Esophagus muscularis mucosa (tissue), 3 donors: ENCODE data around the gene CALD1.

Experiments
- CTCF ChIP-seq, 3 experiments: fragments of 200-600 bp in 2 of 3; fragments of 450-650 bp in 1 of 3; sonication (generic) in 2 of 3; IDR thresholded peaks; one replicate each; pipeline ENCODE4 v1.5.1; 2017 to 2019; ENCODE audit warnings: antibody characterized with exemption in 3 of 3, mild to moderate bottlenecking in 2 of 3, moderate library complexity in 1 of 3
- POLR2AphosphoS5 ChIP-seq, 2 donors: sonication (generic); formaldehyde crosslinking; IDR thresholded peaks; one replicate each; pipeline ENCODE4 v1.6.1; 2017; ENCODE audit warnings: antibody characterized with exemption in 2 of 2

- TF ChIP-seq POLR2AphosphoS5 (IDR thresholded peaks at IDR 0.05) (peak; percentile 25 to 63), CTCF (IDR thresholded peaks at IDR 0.05) (no peak)
Measured at GRCh38 chr7:134890246-134891240, 111.1 kb downstream of the CALD1 start.
